ENCODE data around the gene AKAP1.

AKAP1 gene

DNA sequence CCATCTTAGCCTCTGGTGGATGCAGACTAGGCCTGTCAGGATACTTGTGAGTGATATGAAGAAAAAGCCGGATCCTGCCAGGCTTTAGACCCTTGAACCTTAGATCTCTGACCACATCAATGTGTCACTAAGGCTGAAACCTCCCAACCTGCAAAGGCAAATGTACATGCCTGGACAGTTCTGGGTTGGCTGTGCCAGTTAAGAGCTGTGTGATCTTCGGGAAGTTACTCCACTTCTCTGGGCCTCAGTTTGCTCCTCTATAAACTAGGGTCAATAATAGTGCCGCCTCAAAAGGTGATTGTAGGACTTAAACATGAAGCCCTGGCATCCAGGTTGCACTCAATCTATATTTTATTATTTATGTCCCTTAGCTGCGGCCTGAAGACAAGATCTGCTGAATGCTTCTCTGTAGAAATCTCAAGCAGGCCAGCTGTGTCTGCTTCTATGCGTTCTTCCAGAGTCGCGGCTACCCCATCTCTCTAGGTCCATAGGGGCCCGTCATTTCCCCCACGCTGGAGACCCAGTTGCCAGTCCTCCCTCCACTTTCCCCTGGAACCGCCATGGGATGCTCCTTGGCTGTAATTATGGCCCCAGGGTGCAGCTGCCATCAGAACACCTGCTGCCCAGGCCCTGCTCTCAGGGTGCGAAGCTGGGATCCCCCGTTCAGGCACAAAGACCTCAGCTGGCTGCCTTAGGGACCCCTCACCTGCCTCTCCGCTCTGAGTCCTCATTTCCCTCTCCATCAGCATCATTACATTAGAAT is 50.2 kb downstream of the AKAP1 start:
- no peak for DNase-seq

DNA sequence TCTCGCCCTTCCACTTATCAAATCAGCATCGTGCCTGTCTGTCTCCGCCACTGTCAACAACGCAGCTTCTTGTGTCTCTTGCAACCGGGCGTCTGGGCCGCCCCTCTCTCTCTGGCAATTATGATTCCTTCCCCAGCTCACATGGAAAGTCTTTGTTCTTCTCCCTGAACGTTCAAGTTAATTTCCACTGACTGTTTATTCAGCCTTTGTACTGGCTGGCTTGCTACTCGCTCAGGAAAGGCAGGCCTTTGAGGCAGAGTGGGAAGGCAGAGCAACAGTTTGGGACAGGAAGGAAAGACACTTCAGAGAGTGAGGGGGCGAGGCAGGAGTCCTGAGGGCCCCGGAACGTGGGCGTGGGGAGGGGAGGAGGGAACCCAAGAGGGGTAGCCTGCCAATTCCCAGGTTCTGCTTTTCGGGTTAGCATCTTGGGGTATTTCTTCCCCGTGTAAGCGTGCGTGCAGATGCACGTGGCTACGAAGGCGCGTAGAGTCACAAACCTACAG is 50.8 kb downstream of the AKAP1 start:
- no peak for DNase-seq

DNA sequence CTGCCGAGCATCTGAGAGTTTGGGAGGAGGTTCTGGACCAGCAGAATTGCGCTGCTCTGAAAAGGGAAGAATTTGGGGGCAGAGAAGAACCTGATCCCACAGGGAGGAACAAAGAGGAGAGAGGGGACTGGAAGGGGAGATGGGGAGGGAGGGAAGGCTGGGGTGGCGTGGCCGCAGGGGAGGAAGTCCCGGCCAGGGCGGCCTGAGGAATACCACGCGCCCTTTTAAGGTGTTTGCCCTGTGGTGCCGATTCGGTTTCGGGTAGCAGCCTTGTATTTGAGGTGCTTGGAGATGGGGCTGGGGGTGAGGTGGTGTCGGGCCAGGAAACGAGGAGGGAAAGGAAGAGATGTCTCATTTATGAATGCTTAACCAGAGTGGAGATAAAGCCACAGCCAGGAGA is 51.3 kb downstream of the AKAP1 start:
- no peak for DNase-seq

DNA sequence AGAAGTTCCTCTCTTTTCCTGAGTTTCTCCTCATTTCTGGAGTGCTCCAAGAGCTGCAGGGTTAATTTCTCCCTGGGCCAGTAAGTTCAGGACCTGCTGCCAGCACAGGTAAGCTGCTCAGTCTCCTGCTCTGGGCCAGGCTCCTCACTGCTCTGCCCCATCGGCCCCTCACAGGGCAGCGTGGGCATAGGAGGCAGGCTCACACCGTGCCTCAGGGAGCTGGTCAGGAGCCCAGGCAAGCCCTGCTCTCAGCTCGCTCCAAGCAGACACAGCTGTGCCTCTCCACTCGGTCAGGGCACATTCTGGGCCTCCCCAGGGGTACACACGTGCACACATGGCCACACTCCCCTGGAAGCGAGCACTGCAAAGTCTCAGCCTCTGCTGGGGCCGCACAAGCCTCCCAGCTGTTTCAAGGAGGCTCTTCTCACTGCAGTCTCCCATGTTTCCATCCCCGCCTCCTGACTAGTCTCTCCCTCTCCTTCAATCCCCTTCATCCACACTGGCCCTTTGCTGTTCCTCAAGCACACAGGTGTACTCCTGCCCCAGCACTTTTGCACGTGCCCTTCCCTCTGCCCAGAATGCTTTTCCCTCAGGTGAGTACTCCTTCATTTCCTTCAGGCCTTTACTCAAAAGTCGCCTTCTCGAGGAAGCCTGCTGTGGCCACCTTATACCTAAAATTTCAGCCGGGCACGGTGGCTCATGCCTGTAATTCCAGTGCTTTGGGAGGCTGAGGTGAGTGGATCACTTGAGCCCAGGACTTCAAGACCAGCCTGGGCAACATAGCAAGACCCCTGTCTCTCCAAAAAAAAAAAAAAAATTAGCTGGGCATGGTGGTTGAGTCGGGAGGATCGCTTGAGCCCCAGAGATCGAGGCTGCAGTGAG is 53.2 kb downstream of the AKAP1 start:
- no peak for DNase-seq

DNA sequence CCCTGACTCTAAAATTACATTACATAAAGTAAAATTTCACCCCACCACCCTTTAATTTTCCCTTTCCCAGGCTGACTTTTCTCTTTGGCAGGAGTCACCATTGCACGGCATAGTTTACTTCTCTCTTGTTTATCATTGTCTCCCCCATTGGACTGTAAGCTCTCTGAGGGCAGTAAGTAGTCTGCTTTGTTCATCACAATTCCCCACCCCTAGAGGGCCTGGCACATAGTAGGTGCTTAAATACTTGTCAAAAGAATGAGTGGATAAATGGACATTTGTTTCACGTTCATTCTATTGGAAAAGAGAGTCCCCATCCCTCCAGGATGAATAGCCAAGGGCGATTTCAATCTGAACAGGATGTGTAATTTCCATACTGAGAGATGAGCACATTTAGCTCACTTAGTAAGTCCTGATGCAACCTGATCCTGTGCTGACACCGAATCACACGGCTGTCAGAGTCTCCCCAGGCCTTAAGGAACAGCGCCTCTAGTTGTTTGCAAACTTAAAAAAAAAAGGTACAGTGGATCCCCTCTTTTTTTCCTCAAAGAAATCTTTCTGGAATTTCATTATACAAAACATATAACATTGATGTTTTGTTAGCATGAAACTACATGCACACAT is 54.0 kb downstream of the AKAP1 start:
- DNase-seq: no peak

DNA sequence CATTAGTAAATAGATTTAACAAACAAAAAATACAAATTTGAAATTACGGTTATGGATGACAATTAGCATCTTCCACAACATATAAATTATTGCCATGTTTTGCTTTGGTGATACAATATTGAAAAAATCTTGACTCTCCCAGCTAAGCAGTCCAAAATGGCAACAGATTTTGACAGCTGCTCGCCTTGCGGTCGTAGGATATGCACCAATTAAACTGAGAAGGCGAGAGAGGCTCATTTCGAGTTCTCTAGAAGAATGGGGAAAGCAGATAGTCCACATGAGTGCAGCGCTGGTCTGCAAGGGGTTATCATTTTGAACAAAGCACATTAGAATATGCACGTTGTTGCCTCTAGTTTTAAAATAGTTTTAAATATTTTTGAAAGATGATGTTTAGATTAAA is 55.3 kb downstream of the AKAP1 start:
- no peak for DNase-seq

DNA sequence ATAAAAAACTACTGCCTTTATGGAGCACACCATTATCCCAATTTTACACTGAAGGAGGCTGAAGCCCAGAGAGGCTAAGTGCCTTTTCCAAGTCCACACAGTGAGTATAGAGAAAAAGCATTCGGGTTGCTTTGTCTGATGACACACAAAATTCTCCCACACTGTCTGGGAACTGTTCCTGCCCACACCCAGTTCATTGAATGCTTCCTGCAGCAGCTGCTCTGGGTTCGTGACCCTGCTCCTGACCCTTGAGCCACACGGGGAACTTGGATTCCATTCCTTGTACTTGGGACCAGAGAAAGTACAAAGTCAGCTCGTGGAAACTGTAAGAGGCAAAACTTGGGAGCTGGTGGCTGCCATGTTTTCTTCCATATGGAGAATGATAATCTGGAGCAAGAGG is 57.9 kb downstream of the AKAP1 start:
- no peak for DNase-seq

DNA sequence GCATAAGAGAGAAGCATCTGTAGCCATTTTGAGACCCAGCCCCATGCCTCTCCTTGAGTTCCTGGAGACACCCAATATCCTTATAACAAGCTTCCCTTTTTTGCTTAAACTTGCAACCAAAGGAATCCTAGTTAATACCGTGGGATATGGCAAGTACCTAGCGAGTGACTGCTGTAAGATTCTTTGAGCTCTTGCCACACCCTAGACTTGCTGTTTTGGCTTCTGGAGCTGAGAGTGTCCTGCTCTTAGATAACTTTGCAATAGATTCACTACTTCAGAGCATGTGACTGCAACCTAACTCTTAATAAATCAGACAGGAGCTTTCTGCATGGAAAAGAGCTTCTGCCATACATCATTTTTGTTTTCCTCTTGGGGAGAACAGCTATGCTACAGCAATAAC is 58.3 kb downstream of the AKAP1 start:
- no peak for DNase-seq

DNA sequence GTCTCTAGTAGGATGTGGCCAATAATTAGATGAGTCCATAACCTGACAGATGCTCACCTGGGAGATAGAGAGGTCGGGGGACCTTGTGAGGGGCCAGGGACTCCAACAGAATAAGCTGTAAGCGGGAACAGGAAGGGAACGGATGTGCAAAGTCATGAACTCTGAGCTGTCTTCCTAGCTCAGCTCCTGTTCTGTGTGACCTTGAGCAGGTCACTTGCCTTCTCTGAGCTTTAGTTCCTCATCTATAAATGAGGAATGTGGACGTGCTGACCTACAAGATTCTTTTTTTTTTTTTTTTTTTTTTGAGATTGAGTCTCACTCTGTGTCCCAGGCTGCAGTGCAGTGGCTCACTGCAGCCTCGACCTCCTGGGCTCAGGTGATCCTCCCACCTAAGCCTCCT is 58.9 kb downstream of the AKAP1 start:
- no peak for DNase-seq

DNA sequence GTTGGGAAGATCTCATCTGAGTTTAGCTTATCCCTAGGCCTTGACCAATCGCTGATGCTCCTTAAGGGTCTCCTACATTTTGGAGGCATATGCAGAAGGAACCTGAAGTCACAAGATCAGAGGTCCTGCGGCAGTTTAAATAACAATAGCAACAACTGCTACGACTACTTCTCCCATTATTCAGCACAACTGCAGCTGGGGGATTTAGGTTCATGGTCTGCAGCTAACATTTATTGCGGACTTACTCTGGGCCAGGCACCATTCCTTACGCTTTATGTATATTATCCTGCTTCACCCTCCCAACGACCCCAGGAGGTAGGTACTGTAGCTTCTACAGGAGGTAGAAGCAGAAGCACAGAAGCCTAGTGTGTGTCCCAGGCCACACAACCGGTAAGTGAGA is 59.5 kb downstream of the AKAP1 start:
- no peak for DNase-seq

DNA sequence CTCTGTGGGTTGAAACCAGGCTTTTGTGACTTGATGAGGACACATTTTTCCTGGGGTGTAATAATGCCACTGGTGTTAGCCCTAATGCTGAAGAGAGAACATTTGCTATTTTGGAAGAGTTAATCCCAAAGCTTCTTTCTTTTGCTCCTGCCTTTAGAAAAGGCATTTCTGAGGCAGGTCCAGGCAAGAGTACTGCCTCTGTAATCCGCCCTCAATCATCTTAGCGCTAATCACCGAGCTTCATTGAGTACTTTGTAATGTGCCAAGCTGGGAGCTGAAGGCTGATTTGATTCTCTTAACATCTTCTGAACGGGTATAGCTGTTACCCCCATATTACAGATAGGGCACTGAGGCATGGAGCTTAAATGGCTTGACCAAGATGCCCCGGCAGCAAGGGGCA is 60.3 kb downstream of the AKAP1 start:
- DNase-seq: no peak

DNA sequence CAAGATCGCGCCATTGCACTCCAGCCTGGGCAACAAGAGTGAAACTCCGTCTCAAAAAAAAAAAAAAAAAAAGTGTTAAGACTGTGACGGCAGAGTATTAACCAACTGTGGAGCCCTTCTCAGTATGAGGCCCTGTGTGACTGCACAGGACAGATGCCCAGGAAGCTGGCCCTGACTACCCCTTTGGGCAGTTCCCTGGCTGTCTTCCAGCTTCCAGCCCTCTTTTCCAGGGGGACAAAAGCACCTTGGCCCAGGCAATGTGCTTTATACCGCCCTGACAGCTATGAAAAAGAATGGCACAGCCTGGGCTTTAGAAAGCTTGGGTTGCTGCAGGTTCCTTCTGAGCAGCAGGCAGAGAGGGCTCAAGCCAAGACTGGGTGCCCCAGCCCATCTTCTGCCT is 61.2 kb downstream of the AKAP1 start:
- no peak for DNase-seq

DNA sequence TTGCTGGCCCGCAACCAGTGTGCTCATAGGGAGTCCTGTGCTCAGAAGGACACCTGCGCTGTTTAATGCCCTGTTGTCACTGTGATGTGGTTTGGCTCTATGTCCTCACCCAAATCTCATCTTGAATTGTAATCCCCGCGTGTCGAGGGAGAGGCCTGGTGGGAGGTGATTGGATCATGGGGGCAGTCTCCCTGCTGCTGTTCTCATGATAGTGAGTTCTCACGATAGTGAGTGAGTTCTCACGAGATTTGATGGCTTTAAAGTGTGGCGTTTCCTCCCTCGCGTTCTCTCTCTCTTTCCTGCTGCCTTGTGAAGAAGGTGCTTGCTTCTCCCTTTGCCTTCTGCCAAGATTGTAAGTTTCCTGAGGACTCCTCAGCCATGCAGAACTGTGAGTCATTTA is 66.8 kb downstream of the AKAP1 start:
- DNase-seq: no peak

DNA sequence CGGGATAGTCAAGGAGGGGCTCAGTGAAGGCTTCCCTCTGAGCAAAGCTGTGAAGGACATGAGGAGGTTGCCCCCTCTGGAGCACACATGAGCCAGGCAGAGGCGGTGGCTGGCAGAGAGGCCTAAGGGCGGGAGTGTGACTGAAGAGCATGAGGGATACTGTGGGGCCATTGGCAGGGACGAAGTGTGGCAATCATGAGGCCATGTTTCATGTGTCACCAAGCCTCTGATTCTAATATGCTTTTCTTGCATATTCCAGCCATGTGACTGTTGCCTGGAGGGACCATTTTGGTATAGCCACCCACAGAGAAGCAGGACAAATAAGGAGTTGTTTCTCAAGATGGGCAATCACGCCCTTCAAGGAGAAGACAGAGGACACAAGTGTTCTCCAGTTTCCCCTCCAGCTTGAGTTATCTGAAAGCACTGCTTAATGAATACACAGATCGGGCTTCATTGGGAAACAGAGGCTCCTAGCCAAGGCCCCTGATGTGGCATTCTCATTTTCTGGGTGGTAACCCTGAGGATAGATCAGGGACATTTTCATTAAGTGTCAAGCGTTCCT is 68.0 kb downstream of the AKAP1 start:
- DNase-seq: no peak

DNA sequence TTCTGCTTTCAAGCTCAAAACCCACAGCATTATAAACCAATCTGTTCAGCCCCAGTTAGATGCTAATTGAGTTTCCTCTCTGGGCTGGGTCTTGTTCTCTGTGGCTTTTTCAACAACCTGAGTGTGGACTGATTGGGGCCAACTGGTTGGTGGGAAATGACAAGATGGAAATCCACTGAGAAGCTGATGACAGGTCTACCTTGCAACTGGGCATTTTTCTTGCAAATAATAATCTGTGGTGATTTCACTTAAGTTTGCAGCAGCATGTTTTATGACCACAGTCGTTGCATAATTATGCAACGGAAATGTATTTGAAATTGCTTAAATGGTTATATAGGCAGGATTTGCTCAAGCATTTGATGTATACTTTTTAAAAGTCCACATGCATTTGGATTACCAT is 69.9 kb downstream of the AKAP1 start:
- no peak for DNase-seq

DNA sequence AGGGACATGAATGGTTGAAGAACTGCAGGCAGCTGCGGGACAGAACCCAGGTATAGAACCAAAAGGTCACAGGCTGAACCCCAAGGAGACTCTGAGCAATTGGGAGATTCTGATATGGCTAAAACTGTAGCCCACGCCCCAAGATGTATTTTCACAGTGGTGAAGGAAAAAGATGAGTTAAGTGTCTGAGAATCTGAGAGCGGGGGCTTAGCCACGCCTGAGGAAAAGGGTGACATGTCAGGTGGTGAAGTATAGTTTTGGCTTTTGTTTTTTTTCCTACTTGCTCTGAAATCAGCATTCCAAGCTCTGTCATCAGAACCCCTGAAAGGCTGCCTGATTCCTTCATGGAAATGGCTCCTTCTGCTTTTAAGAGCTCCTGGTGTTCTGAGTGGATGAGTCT is 73.3 kb downstream of the AKAP1 start:
- DNase-seq: no peak

DNA sequence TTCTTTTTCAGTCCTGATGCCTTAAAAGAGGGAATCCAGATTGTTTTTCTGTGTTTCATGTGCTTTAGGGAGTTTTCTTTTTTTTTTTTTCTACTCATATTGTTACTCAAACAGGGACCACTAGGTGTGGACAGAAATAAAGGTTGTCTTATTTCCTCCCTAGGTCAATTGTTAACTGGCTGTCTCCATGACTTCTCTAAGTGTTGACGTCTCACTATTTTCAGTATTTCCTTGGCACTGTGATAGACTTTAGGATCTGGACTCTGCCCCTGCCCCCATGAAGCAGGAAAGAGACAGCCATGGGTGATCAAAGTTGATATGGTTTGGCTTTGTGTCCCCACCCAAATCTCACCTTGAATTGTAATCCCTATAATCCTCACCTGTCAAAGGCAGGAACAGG is 73.7 kb downstream of the AKAP1 start:
- no peak for DNase-seq

DNA sequence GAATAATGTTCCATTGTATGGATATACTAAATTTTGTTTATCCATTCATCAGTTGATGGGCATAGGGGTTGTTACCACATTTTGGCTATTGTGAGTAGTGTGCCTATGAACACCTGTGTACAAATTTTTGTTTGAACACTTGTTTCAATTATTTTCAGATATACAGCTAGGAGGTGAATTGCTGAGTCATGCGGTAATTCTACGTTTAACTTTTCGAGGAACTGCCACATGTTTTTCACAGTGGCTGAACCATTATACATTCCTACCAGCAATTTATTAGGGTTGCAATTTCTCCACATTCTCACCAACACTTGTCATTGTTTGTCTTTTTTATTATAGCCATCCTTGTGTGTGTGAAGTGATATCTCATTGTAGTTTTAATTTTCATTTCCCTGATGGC is 75.6 kb downstream of the AKAP1 start:
- no peak for DNase-seq

DNA sequence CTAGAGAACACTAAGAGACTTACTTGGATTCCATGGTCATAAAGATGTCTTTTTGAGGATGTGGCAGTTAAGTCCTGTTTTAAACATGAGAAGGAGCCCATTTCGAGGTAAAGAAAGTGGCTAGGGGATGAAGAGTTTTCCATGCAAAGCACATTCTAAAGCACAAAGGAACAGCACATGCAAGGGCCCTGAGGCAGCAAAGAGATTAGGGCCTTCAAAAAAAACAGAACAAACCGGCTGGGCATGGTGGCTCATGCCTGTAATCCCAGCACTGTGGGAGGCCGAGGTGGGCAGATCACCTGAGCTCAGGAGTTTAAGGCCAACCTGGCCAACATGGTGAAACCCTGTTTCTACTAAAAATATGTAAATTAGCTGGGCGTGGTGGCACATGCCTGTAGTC is 79.8 kb downstream of the AKAP1 start:
- no peak for DNase-seq

DNA sequence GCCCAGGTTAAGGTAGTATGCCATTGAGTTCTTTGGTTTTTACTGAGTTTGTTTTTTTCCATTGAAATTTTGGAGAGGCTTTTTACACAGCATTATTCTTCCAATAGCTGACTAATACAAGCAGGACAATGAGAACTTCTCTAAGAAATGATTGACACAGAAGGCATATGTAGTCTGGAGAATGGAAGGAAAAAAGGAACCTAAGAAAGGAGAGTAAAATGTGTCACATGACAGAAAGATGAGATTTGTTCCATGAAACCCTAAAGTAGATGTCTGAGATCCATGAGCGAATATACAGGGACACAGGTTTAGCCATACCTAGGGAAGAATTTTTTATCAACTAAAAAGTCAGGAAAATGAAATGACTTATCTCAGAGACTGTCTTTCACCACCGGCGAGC is 80.7 kb downstream of the AKAP1 start:
- DNase-seq: no peak

DNA sequence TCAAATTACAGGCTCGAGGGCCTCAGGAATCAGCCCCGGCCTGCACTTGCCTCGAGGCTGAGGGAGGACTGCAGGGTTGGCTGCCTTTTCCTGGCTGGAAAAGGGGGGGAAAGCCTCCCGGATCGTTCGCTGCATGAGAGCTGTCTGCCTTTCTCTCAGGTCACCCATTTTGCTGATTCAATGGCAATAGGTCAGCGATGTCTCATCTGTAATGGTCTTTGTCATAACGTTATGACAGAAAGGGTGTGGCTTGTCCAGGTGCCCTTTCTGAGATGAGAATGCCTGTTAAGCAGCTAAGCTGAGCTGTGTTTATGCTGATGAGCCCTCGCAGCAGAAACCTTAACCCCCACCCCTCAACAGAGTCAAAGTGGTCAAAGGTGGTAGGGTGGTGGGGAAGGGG is 81.8 kb downstream of the AKAP1 start:
- DNase-seq: no peak

DNA sequence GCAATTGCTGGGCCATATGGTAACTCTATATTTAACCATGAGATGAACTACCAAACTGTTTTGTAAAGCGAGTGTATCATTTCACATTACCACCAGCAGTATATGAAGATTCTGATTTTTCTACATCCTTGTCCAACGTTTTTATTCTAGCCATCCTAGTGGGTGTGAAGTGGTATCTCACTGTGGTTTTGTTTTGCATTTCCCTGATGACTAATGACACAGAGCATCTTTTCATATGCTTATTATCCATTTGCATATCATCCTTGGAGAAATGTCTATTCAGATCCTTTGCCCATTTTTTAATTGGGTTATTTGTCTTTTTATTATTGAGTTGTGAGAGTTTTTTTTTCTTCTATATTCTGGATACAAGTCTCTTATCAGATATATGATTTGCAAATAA is 83.6 kb downstream of the AKAP1 start:
- DNase-seq: no peak

DNA sequence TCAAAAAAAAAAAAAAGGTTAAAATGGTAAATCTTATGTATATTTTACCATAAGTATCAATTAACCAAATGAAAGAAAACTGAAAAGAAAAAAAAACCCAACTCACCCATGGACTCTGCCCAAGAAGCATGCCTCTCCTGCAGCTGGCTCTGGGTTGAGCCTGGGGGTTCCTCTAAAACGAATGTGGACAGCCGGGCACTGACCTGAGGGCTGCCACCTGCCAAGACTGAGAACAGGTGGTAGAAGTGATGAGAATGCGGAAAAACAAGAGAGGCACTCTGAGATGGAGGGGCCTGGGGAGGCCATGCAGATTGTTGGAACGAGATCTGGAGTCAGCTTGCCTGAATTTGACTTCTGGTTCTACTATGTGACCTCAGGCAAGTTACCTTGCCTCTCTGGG is 85.8 kb downstream of the AKAP1 start:
- DNase-seq: no peak
